ENCODE data around the gene INO80D.

The INO80D gene

GRCh38 chr2:205972113-205972512 is 113.9 kb downstream of the INO80D start:
- no peak overlapping the region for H3K4me3 Mint-ChIP-seq
- H3K36me3 Mint-ChIP-seq (ENCODE audit: low read depth) = no peaks in the 10 kb centered on the region
- H3K9me3 Mint-ChIP-seq = peaks cover 5% of the 10 kb centered on the region
- H3K27ac Mint-ChIP-seq = no peak overlapping the region
- H3K4me1 Mint-ChIP-seq (ENCODE audit: low read depth) = peaks cover 12% of the 10 kb centered on the region
- intact Hi-C loops (cut with micrococcal nuclease) = no loop called here
- H3K27me3 Mint-ChIP-seq = no peaks in the 10 kb centered on the region

DNA sequence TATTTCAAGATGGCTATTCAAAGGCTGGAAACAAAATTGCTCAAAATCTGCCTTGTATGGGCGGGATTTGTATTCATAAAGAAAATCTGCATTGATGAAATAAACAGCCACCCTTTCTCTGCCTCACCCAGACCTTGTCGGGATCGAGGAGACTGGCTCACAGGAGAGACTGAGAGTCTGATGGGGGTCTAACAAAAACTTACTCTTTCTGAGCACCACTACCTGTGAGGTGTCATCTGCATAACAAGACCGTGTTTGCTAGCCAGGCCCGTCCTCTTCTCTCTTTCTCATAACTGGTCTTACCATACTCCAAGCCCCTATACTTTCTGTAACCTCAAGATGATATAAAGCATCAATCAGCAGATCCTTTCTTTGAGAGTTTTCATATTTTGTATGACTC is 115.6 kb downstream of the INO80D start:
- no peaks in the 10 kb centered on the region for H3K36me3 Mint-ChIP-seq (ENCODE audit: low read depth)
- no peak overlapping the region for H3K27ac Mint-ChIP-seq
- no peak overlapping the region for H3K4me3 Mint-ChIP-seq
- H3K27me3 Mint-ChIP-seq = no peaks in the 10 kb centered on the region
- peaks cover 19% of the 10 kb centered on the region for H3K4me1 Mint-ChIP-seq (ENCODE audit: low read depth)
- intact Hi-C loops (cut with micrococcal nuclease) = no loop called here
- no peaks in the 10 kb centered on the region for H3K9me3 Mint-ChIP-seq

- intact Hi-C loops (cut with micrococcal nuclease) = no loop called here
- Mint-ChIP-seq H3K36me3 (ENCODE audit: low read depth) (no peaks in the 10 kb centered on the region), H3K4me1 (ENCODE audit: low read depth) (peaks cover 14% of the 10 kb centered on the region), H3K27ac (no peak overlapping the region), H3K27me3 (no peaks in the 10 kb centered on the region), H3K9me3 (no peaks in the 10 kb centered on the region), H3K4me3 (no peak overlapping the region)
These were observed 116.4 kb downstream of the INO80D start for GRCh38 chr2:205969584-205969983.

GRCh38 chr2:205967391-205968075 is 118.4 kb downstream of the INO80D start:
- H3K9me3 Mint-ChIP-seq = no peaks in the 10 kb centered on the region
- intact Hi-C loops (cut with micrococcal nuclease) = no loop called here
- no peak overlapping the region for H3K4me3 Mint-ChIP-seq
- no peak overlapping the region for H3K27ac Mint-ChIP-seq
- no peaks in the 10 kb centered on the region for H3K27me3 Mint-ChIP-seq
- H3K4me1 Mint-ChIP-seq (ENCODE audit: low read depth) = peaks cover 14% of the 10 kb centered on the region
- no peaks in the 10 kb centered on the region for H3K36me3 Mint-ChIP-seq (ENCODE audit: low read depth)

DNA sequence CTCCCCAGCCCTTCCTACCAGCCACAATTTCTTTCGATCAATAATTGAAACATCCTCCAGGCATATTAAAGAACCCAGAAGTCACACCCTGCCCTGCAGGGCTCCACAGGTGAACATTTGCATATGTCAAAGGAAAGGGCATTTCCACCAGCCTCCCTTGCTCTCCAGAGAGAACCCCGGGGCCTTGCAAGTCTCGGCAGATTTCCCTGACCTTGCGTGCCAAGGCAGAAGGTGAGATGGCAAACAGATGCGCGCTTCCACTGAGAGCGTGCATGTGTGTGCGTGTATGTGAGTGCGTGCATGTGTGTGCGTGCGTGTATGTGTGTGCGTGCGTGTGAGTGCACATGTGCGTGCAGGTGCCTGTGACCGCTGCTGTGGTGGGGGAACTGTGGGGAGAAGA is 120.3 kb downstream of the INO80D start:
- H3K4me1 Mint-ChIP-seq (ENCODE audit: low read depth) = peaks cover 14% of the 10 kb centered on the region
- H3K4me3 Mint-ChIP-seq = no peak overlapping the region
- no peaks in the 10 kb centered on the region for H3K9me3 Mint-ChIP-seq

GRCh38 chr2:205964111-205964761 is 121.7 kb downstream of the INO80D start:
- Mint-ChIP-seq H3K9me3 (no peaks in the 10 kb centered on the region), H3K4me3 (no peak overlapping the region), H3K27me3 (no peaks in the 10 kb centered on the region), H3K27ac (no peak overlapping the region), H3K4me1 (ENCODE audit: low read depth) (peaks cover 14% of the 10 kb centered on the region), H3K36me3 (ENCODE audit: low read depth) (no peaks in the 10 kb centered on the region)
- intact Hi-C loops (cut with micrococcal nuclease) = no loop called here

More for the DNA sequence above, 120.3 kb downstream of the INO80D start:
- intact Hi-C loops (cut with micrococcal nuclease) = no loop called here
- Mint-ChIP-seq H3K27me3 (no peaks in the 10 kb centered on the region), H3K36me3 (ENCODE audit: low read depth) (no peaks in the 10 kb centered on the region), H3K27ac (no peak overlapping the region)

- no peaks in the 10 kb centered on the region for H3K4me1 Mint-ChIP-seq (ENCODE audit: low read depth)
- H3K4me3 Mint-ChIP-seq = no peak overlapping the region
- no peak overlapping the region for H3K27ac Mint-ChIP-seq
- no peaks in the 10 kb centered on the region for H3K9me3 Mint-ChIP-seq
- H3K36me3 Mint-ChIP-seq (ENCODE audit: low read depth) = no peaks in the 10 kb centered on the region
- intact Hi-C loops (cut with micrococcal nuclease) = no loop called here
- no peaks in the 10 kb centered on the region for H3K27me3 Mint-ChIP-seq
These were observed 126.5 kb downstream of the INO80D start for GRCh38 chr2:205959521-205959920.

- Mint-ChIP-seq H3K27ac (no peak overlapping the region), H3K9me3 (no peaks in the 10 kb centered on the region), H3K36me3 (ENCODE audit: low read depth) (no peaks in the 10 kb centered on the region), H3K27me3 (no peaks in the 10 kb centered on the region), H3K4me3 (no peak overlapping the region), H3K4me1 (ENCODE audit: low read depth) (no peaks in the 10 kb centered on the region)
- intact Hi-C loops (cut with micrococcal nuclease) = no loop called here
These were observed 128.4 kb downstream of the INO80D start for GRCh38 chr2:205957452-205958154.

DNA sequence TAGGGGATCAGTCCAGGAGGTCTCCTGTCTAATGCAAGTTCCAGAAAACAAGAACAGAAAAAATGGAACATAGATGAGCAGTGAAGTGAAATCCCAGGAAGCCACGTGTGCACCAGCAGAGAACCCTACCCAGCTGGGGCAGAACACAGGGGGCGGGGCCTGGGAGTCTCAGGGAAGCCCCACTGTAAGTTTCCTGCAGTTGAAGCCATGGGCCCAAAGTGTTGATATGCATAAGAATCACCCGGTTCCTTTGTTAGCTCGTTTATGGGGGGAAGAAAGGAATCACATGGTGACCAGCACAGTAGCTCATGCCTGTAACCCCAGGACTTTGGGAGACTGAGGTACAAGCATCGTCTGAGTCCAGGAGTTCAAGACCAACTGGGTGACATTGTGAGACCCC is 131.3 kb downstream of the INO80D start:
- Mint-ChIP-seq H3K27me3 (peaks cover 2% of the 10 kb centered on the region), H3K4me1 (ENCODE audit: low read depth) (no peaks in the 10 kb centered on the region), H3K27ac (no peak overlapping the region), H3K36me3 (ENCODE audit: low read depth) (no peaks in the 10 kb centered on the region), H3K9me3 (peaks cover 8% of the 10 kb centered on the region), H3K4me3 (no peak overlapping the region)
- intact Hi-C loops (cut with micrococcal nuclease) = no loop called here

DNA sequence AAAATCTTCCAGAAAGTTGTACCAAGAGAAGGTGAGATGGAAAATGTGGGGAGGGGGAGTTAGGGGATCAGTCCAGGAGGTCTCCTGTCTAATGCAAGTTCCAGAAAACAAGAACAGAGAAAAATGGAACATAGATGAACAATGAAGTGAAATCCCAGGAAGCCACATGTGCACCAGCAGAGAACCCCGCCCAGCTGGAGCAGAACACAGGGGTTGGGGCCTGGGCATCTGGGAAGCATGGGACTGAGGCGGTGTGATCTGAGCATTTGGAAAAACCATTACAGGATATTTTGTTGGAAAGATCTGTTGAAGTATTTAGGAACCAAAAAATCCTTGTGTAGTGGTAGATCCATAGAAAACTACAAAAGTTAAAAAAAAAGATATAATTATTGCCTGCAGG is 133.7 kb downstream of the INO80D start:
- peaks cover 8% of the 10 kb centered on the region for H3K9me3 Mint-ChIP-seq
- H3K4me3 Mint-ChIP-seq = no peak overlapping the region
- H3K27ac Mint-ChIP-seq = no peak overlapping the region
- H3K27me3 Mint-ChIP-seq = peaks cover 2% of the 10 kb centered on the region
- H3K4me1 Mint-ChIP-seq (ENCODE audit: low read depth) = no peaks in the 10 kb centered on the region
- intact Hi-C loops (cut with micrococcal nuclease) = no loop called here
- H3K36me3 Mint-ChIP-seq (ENCODE audit: low read depth) = no peaks in the 10 kb centered on the region

GRCh38 chr2:205948883-205949282 is 137.1 kb downstream of the INO80D start:
- H3K27ac Mint-ChIP-seq = no peak overlapping the region
- intact Hi-C loops (cut with micrococcal nuclease) = loop anchor here (5.0 kb wide), 2 partner anchors 187 to 1622 kb away; no protein-coding TSS in a partner anchor
- peaks cover 2% of the 10 kb centered on the region for H3K27me3 Mint-ChIP-seq
- H3K9me3 Mint-ChIP-seq = peaks cover 8% of the 10 kb centered on the region
- no peaks in the 10 kb centered on the region for H3K36me3 Mint-ChIP-seq (ENCODE audit: low read depth)
- H3K4me3 Mint-ChIP-seq = no peak overlapping the region
- peaks cover 22% of the 10 kb centered on the region for H3K4me1 Mint-ChIP-seq (ENCODE audit: low read depth)

- peaks cover 2% of the 10 kb centered on the region for H3K27me3 Mint-ChIP-seq
- peaks cover 8% of the 10 kb centered on the region for H3K9me3 Mint-ChIP-seq
- peaks cover 22% of the 10 kb centered on the region for H3K4me1 Mint-ChIP-seq (ENCODE audit: low read depth)
- intact Hi-C loops (cut with micrococcal nuclease) = loop anchor here (5.0 kb wide), 2 partner anchors 186 to 1621 kb away; no protein-coding TSS in a partner anchor
- no peak overlapping the region for H3K4me3 Mint-ChIP-seq
- H3K36me3 Mint-ChIP-seq (ENCODE audit: low read depth) = no peaks in the 10 kb centered on the region
- H3K27ac Mint-ChIP-seq = no peak overlapping the region
These were observed 137.5 kb downstream of the INO80D start for GRCh38 chr2:205948496-205948837.

GRCh38 chr2:205947621-205948495 is 138.1 kb downstream of the INO80D start:
- Mint-ChIP-seq H3K36me3 (ENCODE audit: low read depth) (no peaks in the 10 kb centered on the region), H3K4me3 (no peak overlapping the region), H3K27me3 (peaks cover 2% of the 10 kb centered on the region), H3K9me3 (peaks cover 8% of the 10 kb centered on the region), H3K4me1 (ENCODE audit: low read depth) (peaks cover 22% of the 10 kb centered on the region), H3K27ac (no peak overlapping the region)
- intact Hi-C loops (cut with micrococcal nuclease) = loop anchor here (5.0 kb wide), 2 partner anchors 186 to 1621 kb away; no protein-coding TSS in a partner anchor
